Fibroblast of peridontal ligament (primary cell): ENCODE results near the gene ZNF622.

Experiments
- DNase-seq: peaks from one replicate; pipeline ENCODE4 v3.0.0-alpha.2; 2010; ENCODE audit errors: extremely low read depth

The ZNF622 gene

GRCh38 chr5:16465544-16466432 is at the start of gene ZNF622:
Gene ZNF622 (minus strand): TSS chr5:16465800. CDS start chr5:16465665, 135 bp downstream.
- DNase-seq: peak; percentile 84

- no peak for DNase-seq
Observed at GRCh38 chr5:16510098-16510497, 44.5 kb upstream of the ZNF622 start.

GRCh38 chr5:16508730-16509531 is 43.3 kb upstream of the ZNF622 start:
- no peak for DNase-seq

GRCh38 chr5:16507716-16508115 is 42.1 kb upstream of the ZNF622 start:
- DNase-seq: peak; percentile 13

- no peak for DNase-seq
Observed at GRCh38 chr5:16505904-16506303, 40.3 kb upstream of the ZNF622 start.

GRCh38 chr5:16505140-16505891 is 39.7 kb upstream of the ZNF622 start:
- no peak for DNase-seq

GRCh38 chr5:16504571-16504970 is 39.0 kb upstream of the ZNF622 start:
- no peak for DNase-seq

GRCh38 chr5:16502866-16503265 is 37.3 kb upstream of the ZNF622 start:
- DNase-seq: peak; percentile 19

- no peak for DNase-seq
Observed at GRCh38 chr5:16500024-16500423, 34.4 kb upstream of the ZNF622 start.

GRCh38 chr5:16497546-16497945 is 31.9 kb upstream of the ZNF622 start:
- DNase-seq: no peak

- no peak for DNase-seq
Observed at GRCh38 chr5:16493261-16493660, 27.7 kb upstream of the ZNF622 start.

GRCh38 chr5:16492398-16493140 is 27.0 kb upstream of the ZNF622 start:
- peak; percentile 42 for DNase-seq

- DNase-seq: no peak
Observed at GRCh38 chr5:16490911-16491310, 25.3 kb upstream of the ZNF622 start.

GRCh38 chr5:16489322-16489791 is 23.8 kb upstream of the ZNF622 start:
- peak; percentile 79 for DNase-seq

- DNase-seq: no peak
Observed at GRCh38 chr5:16487456-16487855, 21.9 kb upstream of the ZNF622 start.

GRCh38 chr5:16486711-16487111 is 21.1 kb upstream of the ZNF622 start:
- no peak for DNase-seq

- no peak for DNase-seq
Observed at GRCh38 chr5:16485656-16486055, 20.1 kb upstream of the ZNF622 start.

- DNase-seq: no peak
Observed at GRCh38 chr5:16484081-16484480, 18.5 kb upstream of the ZNF622 start.

- DNase-seq: no peak
Observed at GRCh38 chr5:16483361-16483760, 17.8 kb upstream of the ZNF622 start.

- no peak for DNase-seq
Observed at GRCh38 chr5:16482891-16483290, 17.3 kb upstream of the ZNF622 start.
